Measurements from ENCODE around the gene POC1A.
"Not testable (repeated sequence)": the region's sequence is repeated elsewhere in the genome, so short reads cannot be mapped to it uniquely, and the experiment has no call there.

POC1A gene

DNA sequence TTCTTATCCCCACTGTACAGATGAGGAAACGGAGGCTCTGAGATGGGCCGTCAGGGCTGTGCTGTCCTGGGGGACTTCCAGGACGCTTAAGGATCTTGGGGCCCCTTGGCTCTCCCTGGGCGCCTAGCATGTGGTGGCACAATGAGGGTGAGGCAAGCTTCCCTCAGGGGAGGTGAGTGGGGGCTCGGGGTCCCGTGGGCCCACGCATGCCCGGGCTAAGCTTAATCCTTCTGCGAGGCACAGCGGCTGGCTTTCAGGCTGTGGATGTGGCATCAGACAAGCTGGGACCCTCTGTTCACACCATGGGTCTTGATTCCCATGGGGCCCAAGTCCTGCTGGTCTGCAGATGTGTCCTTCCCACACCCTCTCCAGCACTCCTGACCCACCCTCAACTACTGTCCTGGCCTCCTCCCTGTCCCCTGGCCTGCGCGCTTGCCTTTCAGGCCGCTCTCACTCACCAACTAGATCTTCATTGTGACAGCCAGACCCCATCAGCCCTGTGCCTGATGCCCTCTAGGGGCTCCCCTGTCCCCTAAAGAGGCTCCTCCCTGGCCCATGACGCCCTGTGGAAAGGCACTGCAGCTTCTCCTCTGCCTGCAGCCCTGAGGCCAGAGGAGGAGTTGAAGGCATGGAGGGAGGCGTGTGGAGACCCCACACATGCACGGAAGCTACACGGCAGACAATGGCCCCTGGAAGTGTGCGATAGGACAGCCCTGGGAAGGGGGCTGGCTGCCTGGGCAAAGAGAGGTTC lies 109.2 kb downstream of the POC1A start:
- DNase-seq, result no peak

DNA sequence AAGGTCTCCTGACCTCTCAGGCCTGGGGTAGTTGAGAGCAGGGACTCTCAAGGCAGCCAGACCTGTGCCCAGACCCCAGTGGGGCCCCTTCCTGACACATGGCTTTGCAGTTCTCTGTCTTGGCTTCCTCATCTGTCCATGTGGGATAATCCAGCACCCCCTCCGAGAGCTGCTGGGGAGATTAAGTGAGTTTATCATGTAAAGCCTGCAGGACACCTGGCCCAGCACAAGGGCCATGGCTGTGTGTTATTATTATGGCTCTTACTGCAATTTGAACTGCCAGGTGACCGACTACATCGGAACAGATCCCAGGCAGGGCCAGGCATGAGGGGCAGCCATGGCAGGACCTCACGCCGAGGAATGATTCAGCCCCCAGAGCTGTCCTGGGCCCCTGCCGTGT lies 110.5 kb downstream of the POC1A start:
- no peak for DNase-seq

DNA sequence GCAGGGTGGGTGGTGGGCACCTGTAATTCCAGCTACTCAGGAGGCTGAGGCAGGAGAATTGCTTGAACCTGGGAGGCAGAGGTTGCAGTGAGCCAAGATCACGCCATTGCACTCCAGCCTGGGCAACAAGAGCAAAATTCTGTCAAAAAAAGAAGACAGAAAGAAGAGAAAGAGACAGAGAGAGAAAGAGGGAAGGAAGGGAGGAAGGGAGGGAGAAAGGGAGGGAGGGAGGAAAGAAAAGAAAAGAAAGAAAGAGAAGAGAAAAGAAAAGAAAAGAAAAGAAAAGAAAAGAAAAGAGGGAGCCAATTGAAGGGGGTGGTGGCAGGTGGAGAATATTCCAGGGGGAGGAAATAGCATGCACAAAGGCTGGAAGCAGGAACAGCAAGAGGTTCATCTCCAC lies 111.2 kb downstream of the POC1A start:
- DNase-seq, result not testable (repeated sequence)

DNA sequence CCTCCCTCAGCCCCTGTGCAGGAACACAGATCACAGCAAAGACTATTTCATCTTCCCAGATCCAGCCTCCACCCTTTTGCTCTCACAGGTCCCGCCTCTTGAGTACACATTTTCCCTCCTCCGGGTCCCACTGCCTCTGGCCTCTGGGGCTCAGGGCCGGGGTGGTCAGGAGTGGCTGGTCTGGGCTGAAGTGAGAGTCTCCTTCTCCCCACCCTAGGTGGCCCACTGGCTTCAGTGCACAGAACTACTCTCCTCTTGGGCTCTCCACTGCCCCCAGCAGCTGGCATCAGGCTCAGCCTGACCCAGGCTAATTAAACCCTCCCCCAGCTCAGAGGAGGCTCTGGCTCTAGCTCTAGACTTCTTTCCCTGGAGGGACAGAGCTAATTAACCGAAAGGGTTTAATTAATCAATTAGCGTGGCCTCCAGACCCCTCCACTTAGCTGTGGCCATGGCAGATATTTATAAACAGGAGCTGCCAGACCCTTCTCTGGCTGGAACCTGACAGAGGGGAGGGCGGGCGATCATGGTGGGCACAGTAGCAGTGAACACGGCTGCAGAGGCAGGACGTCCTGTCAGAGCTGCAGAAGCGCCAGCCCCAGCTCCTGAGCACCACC lies 113.0 kb downstream of the POC1A start:
- no peak for DNase-seq

DNA sequence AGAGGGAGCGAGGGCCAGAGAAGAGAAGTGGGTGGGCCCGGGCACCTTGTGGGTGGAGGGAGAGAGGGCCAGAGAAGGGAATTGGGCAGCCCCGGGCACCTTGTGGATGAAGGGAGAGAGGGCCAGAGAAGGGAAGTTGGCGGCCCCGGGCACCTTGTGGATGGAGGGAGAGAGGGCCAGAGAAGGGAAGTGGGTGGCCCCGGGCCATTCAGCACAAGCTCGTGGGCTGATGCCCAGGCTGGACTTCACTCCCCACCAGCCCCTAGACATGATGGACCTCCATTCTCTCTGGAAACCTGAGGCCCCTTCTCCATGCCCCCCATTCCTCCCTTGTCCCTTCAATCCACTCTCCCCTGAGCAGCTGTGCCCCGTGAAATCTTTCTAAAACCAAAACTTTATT lies 113.6 kb downstream of the POC1A start:
- DNase-seq, result no peak

DNA sequence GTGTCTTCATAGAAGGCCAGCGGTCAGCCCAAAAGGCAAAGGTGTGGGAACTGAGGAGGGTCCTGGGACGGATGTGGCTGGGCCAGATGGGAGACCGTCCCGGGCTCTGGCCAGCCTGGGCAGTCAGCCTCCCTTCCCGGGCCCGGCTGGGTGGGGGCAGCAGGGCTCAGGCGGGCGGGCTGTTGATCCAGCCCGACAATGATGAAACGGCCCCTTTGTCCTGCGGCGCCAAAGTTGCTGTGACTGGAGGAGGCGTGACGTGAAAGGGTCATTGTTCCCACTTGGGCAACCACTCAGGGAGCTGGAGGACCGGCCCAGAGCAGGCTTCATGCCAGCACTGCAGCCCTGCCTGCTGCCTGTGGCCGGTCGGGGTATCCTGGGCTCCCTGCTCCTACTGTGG lies 114.4 kb downstream of the POC1A start:
- DNase-seq, result no peak

DNA sequence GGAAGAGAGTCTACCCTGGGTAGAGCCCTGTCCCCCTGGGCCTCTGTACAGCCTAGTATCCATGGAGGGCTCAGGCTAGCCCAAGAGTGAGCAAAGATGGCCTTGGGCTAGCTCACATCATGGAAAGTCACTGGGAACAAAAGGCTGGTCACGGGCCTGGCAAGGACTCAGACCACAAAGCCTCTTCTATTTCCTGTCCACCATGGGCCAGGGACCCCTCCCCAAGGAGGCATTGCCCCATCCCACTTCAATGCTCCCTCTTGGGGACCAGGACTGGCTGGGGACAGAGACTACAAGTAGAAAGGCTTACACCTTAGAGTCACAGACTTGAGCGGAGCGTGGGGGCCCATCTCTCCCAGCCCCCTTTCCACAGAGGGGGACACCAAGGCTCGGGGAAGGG lies 114.8 kb downstream of the POC1A start:
- DNase-seq, result no peak

DNA sequence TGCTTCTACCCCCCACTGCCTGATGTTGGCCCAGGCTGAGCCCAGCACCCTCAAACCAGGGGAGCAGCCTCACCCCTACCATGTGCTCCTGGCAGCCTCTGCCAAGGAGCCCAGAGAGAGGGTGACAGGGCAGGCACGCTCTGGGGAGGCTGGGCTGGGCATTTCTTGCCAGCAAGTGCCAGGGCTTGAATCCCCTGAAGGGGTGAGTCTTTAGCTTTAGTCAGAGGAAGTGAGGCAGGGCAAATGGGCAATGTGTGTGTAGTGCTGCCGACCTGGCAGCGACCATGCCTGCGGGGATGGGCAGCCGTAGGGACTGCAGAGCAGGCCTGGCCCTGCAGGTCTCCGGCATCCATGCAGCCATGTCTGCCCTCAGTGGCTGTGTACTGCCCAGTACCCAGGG lies 116.0 kb downstream of the POC1A start:
- no peak for DNase-seq

DNA sequence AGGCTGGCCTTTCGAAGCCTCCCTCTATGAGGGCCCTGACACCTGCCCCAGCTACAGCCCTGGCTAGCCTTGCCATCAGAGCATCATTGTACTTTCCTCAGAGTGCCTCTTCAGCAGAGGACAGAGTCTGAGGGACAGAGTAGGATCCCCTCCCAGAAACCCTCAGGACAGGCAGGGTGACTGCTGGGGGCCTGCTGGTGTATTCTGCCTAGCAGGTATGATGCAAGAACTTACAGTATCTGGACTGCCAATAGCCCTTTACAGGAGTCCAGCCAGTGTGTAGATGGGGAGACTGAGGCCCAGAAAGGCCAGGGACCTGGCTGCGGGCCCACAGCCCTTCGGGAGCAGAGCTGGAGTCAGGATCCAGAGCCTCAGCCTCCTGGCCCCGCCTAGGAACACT lies 116.9 kb downstream of the POC1A start:
- DNase-seq, result no peak

DNA sequence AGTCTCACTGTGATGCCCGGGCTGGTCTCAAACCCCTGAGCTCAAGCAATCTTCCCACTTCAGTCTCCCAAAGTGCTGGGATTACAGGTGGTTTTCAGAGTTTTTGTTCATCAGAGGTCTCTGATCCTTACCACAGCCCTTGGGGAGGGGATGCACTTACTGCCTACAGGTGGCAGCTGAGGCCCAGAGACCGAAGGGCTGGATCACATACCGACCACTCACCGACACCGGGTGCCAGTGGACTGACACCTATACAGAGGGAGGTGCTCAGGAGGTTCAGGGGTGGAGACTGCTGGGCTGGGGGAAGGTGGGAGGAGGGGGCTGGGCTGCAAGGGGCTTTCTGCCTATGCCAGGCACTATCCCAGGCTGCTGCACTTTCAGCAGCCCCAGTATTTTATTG lies 117.4 kb downstream of the POC1A start:
- no peak for DNase-seq

DNA sequence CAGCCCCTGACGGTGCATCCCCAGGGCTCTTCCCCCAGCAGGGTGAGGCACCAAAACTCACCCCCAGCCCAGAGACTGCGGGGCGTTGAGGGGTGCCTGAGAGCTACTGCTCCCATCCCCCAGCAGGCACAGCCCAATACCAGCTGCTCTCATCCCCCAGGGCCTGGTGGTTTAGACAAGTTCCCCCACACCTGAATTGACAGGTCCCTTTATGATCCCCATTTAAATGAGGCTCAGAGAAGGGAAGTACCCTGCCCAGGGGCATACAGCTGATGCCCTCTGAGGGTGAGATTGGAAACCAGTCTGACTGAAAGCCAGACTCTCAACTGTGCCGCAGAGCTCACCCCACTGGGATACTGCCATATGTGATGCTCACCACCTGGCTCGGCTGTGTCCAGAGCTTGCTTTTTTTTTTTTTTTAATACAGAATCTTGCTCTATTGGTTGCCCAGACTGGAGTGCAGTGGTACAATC lies 118.0 kb downstream of the POC1A start:
- no peak for DNase-seq

DNA sequence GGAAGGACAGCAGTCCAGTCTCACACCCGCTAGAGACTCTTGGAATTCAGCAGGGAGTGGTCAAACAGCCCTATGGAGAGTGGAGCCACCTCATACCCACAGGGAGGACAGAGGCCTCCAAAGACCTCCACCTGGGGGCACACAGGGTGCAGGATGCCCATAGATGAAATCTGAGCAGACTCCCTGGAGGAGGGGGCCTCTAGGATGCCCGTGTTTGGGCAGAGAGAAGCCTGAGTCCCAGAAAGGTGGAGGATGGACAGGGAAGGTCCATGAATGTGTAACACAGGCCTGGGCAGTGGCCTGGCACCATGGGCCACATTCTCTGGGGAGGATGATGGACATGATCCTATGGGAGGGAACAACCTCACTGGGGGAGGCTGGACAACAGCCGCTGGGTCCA lies 119.6 kb downstream of the POC1A start:
- DNase-seq, result no peak

DNA sequence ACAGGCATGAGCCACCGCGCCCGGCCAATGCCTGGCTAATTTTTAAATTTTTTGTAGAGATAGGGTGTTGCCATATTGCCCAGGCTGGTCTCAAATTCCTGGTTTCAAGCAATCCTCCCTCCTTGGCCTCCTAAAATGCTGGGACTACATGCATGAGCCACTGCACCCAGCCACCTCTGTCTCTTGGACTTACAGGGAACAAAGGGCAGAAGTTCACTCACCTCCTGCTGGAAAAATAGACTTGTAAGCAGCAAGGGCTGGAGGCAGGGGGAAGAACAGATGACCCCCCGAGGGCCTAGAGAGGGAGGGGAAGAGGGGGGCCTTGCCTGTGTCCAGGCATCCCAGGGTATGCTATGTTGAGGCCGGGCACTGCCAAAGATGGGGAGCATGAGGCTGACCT lies 120.0 kb downstream of the POC1A start:
- DNase-seq, result no peak

DNA sequence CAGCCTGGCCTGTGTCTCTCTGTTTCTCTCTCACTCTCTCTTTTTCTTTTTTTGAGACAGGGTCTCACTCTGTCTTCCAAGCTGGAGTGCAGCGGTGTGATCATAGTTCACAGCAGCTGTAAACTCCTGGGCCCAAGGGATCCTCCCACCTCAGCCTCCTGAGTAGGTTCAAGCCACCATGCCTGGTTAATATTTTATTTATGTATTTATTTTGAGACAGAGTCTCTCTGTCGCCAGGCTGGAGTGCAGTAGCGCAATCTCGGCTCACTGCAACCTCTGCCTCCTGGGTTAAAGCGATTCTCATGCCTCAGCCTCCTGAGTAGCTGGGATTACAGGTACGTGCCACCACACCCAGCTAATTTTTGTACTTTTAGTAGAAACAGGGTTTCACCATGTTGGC lies 120.5 kb downstream of the POC1A start:
- DNase-seq, result not testable (repeated sequence)

DNA sequence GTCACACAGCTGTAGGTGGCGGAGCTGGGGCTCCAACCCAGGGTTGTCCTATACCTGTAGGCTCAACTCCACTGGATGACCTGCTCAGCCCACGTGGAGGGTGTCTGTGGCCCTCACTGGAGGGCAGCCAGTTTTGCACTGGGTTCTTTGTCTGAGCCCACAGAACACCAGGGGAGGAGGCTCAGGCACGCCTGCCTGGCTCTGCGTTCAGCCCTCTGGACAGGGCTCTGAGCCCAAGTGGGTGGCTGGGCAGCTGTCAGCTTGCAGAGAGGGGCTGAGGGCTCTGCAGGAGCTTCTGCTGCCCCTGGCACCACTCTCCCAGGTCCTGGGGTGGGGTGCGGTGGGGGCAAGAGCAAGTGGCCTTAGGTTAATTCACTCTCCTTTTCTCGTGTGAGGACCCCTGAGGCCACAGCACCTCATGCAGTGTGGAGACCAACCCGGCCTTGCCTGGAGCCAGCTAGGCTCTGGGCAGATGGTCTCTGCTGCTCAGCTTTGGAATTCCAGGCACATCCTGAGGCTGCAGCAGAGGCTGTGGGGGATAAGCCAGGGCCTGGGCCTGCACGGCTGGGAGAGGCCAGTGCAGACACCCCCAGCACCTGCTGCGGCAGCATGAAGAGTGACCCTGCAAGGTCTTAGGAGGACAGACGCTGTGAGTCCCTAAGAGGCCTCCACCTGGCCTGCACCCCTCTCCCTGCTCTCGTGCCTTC lies 121.4 kb downstream of the POC1A start:
- no peak for DNase-seq

DNA sequence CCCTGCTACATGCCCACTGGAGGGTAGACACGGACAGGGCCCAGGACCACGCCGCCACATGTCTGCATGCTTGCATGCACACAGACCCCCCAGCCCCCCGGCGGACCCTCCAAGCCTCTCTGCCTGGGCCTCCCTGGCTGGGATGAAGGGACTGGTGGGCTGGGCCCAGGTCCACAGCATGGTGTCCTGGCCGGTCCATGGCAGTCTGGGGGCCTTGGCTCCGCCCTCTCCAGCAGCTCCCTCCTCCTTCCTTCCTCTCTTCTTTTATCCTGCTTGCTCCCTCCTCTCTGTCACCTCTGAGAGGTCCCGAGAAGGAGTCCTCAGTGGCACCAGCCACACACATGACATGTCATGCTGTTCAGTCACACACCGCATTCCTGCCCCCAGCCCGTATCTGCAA lies 122.3 kb downstream of the POC1A start:
- DNase-seq, result no peak

DNA sequence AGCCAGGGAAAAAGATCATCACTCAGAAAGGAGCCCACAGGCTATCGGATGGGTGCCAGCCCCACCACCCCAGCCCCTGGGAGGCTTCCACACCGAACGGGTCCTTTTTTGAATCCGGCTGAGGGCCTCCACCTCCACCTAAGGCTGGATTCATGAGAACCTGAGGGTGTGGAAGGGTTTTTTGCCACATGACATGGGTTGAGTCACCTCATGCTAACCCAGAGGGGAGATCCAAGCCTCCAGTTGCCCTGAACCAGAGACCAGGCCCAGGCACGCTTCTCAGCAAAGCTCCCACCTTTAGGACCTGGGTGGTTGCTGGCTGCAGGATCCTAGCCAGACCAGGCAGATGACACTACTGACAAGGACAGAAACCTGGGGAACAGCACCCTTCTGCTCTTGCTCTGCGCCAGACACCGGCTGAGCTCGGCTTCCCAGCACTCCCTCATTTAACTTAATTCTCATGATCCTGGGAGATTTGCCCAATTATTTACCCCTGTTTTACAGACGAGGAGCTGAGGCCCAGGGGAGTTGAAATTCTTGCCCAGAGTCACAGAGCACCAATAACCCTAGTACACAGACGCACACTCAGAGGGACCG lies 123.4 kb downstream of the POC1A start:
- DNase-seq, result no peak

DNA sequence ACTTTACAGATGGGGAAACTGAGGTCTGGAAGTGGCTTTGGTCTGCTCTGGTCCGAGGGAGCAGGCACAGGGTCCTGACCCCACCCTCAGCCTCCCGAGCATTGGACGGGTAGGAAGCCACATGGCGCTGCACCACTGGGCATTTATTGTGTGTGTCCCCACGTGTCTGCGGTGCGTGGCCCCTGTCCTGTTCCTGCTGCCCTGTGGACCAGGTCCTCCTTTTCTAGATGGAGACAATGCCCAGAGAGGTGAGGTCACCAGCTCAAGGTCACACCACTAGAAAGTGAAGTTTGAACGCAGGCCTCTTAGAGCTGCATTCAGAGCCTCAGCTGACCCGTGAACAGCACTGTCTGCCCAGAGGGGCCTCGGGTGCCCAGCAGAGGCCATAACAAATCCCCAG lies 124.7 kb downstream of the POC1A start:
- no peak for DNase-seq

DNA sequence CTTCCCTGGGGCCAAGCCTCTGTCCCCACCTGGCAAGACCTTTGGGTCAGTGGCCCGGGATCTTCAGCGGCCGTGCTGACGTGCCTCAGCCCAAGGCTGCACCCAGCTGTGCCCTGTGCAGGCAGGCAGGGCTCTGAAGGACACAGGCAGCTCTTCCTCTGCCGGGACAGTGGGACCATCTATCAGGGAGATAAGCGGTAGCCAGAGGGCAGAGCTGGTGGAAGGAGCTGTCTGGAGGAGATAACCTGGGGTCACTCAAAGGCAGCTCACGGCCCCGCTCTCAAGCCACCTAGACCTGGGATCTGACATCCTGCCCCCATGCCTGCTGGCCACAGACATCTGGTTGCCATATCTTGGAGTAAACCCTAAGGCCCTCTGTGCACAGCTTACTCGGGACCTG lies 125.2 kb downstream of the POC1A start:
- no peak for DNase-seq

DNA sequence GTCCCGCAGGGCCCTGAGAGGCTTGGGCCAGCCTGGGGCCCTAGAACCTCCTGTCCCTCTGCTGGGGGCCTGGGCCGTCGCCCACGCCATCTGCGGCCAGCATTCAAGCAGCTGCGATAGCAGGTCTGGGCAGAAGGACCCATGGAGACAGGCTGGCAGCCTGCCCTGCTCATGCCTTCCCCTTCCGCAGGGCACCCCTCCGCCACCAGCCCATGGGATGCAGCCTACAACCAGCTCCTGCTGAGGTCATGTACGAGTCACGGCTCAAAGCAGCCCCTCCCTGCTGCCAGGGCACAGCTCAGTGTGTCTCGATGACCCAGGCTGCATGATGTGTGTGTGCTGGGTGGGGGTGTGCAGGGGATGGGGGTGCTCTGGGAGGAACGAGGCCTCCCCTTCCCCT lies 125.7 kb downstream of the POC1A start:
- no peak for DNase-seq

DNA sequence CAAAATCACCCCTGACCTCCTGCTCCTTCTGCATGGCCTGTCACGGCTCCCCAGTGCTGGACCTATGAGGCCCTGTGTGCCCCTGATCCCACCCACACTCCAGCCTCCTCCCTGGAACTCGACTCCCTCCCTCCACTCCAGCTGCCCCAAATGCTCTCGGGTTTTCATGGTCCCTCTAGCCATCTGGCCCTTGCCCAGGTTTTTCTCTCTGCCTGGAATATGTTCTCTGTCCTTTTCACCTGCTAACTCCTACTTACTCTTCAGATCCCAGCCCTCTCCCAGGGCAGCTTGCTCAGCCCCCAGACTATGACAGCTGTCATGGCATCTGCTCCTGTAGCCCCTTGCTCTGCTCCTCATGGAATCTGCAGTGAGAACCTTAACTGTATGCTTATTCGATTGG lies 128.2 kb downstream of the POC1A start:
- DNase-seq, result no peak

DNA sequence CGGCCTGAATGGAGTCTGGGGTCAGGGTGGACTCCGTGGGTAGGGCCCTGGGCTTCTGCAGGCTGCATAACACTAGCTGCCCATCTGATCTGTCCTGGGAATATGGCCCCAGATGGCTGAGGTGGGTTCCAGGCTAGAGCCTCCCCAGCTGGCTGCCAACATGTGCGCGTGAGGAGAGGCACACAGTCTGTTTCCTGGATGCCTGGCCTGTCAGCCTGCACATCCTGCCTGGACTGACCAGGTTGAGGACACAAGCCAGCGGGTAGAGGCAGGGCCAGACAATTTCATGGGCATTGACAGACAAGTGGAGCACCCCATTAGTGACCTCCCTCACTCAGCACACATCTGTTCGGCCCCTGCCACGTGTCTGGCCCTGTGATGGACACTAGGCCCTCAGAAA lies 128.8 kb downstream of the POC1A start:
- no peak for DNase-seq
